ENCODE data around the gene LINGO3.

LINGO3 gene

GRCh38 chr19:2326699-2327360 lies 18.9 kb upstream of the LINGO3 start:
- DNase-seq, result no peak

DNA sequence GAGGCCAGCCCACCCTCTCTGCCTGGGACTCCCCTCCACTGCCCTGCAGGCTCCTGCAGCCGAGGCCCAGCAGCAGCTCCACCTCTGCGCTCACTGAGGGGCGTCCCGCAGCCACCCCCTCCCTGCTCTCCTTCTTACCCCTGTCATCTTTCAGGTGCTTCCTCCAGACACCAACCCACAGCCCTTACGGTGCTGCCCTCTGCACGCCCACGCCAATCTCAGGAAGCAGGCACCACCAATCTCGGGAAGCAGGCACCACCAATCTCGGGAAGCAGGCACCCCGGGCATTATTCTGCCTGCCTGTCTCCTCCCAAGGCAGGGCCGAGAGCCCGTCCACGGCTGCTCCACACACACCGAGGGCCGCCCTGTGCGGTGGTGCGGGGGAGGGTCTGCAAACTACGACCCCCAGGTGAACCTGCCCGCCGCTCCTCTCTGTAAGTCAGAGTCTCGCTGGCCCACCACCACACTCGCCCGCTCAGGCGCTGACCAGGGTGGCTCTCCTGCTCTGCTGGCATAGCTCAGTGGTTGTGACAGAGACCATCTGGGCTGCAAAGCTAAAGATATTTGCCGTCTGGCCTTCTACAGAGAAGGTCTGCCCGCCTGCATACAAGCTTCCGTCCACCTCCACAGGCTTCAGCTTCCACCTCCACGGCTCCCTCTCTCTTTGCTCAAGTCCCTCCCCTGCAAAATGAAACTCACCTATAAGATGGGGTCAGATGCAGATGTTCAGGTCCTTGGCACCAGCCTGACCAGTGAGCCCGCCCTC lies 17.5 kb upstream of the LINGO3 start:
- no peak for DNase-seq

- no peak for DNase-seq
Measured at GRCh38 chr19:2324220-2324948, 16.4 kb upstream of the LINGO3 start.

GRCh38 chr19:2323707-2324106 lies 15.8 kb upstream of the LINGO3 start:
- no peak for DNase-seq

DNA sequence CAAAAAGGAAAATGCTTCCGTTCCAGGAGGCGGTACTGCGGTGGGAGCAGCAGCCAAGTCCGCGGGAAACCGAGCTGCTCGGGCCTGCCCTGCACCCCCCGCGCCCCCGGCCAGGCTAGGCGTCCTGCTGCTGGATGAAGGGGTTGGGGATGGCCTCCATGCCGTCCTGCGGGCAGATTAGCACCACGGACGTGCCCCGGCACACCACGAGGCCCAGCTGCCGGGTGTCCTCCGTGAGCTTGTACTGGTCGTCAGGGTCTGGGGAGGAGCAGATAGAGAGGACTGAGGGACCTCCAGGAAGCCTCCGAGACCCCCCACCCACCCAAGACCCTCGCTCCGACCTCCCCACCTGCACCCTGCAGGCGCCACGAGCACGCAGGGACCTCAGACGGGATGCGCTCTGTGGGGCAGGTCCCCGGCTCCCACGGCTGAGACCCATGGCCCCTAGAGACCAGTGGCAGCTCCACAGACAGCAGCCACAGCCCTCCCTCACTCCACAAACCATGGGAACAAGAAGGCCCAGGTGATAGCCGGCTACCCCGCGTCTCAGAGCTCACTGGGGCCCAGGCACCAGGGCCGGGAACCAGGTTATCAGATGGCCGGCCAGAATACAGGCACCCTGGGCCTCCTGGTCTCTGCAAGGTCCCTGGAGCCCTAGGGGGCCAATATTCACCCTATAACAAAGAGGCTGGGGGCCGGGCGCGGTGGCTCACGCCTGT lies 13.8 kb upstream of the LINGO3 start:
- DNase-seq, result no peak

- no peak for DNase-seq
Measured at GRCh38 chr19:2320939-2321338, 13.0 kb upstream of the LINGO3 start.

DNA sequence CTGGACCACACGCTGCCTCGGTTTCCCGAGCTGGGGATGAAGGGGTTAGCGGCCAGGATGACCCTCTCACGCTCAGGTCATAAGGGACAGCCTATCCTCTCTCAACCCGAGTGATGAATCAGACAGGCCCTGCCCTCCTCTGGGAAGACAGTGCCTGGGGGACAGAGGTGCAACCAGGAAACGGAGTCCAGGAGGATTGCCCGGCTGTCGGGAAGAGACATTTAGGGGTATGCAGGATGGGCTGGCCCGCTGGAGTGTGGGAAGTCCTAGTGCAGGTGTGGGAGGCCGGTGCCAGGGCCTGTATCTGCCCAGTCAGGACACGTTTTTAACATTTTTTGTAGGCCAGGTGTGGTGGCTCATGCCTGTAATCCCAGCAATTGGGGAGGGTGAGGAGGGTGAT lies 12.1 kb upstream of the LINGO3 start:
- no peak for DNase-seq

DNA sequence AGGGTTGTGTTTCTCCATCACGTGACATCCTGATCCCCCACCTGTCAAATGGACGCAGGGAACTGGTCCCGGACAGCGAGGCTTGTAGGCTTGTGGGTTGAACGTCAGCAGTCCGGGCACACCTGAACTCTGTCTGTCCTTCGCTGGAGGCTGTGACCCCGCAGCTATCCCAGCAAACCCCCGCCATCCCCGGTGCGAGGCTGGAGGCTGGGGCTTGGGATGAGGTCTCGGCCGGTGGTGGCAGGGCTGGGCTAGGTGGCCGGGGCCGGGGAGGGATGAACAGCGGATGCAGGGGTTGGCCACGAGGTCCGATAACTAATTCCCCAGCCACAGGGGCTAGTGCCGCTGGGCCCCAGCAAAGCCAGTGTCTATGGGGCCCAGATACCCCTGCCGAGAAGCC lies 11.6 kb upstream of the LINGO3 start:
- DNase-seq, result no peak

GRCh38 chr19:2318923-2319322 lies 11.0 kb upstream of the LINGO3 start:
- DNase-seq, result no peak

GRCh38 chr19:2317756-2318155 lies 9.8 kb upstream of the LINGO3 start:
- no peak for DNase-seq

DNA sequence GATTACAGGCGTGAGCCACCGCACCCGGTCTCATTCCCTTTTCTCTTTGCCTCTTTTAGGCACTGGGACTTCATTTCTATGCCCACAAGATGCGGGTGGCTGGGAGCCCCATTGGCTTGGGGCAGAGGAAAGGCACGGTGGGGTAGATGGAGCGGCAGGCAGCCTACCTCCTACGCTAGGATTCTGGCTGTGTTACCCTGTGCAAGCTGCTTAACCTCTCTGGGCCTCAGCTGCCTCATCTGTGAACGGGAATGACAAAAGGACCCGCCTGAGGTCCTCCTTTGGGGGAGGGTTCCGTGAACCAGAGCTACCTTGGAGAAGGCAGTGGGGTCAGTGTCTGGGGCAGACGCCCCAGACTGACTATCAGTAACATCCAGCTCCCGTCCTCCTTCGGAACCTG lies 9.3 kb upstream of the LINGO3 start:
- no peak for DNase-seq

GRCh38 chr19:2315818-2316353 lies 7.9 kb upstream of the LINGO3 start:
- DNase-seq, result no peak

- no peak for DNase-seq
Measured at GRCh38 chr19:2315121-2315817, 7.3 kb upstream of the LINGO3 start.

DNA sequence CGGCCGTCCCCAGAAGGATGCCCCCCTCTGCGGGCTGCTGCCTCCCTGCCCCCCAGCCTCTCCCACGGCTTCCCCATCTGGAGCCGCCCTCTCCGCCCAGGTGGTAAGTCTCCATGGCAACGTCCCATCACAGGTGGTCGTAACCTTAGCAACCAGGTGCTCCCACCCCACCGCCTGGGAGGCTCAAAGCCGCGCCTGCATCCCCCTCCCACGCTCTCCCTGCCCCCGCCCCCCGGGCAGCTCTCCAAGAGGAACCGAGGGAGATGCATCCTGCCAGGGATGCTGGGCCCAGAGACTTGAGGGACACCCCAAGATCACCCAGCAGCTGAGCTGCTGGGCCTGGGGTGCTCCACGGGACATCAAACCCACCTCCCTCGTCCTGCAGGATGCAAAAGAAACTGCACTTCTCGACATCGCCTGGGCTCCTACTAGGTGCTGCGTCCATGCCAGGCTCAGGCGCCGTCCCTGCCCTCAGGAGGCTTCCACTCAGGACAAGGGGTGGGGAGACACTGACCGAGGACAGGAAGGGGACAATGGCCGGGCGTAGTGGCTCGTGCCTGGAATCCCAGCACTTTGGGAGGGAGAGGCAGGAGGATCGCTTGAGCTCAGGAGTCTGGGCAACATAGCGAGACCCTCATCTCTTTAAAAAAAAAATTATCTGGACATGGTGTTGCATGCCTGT lies 5.0 kb upstream of the LINGO3 start:
- DNase-seq, result no peak

- DNase-seq, result no peak
Measured at GRCh38 chr19:2311093-2311492, 3.1 kb upstream of the LINGO3 start.

- no peak for DNase-seq
Measured at GRCh38 chr19:2309734-2310362, 1.9 kb upstream of the LINGO3 start.

DNA sequence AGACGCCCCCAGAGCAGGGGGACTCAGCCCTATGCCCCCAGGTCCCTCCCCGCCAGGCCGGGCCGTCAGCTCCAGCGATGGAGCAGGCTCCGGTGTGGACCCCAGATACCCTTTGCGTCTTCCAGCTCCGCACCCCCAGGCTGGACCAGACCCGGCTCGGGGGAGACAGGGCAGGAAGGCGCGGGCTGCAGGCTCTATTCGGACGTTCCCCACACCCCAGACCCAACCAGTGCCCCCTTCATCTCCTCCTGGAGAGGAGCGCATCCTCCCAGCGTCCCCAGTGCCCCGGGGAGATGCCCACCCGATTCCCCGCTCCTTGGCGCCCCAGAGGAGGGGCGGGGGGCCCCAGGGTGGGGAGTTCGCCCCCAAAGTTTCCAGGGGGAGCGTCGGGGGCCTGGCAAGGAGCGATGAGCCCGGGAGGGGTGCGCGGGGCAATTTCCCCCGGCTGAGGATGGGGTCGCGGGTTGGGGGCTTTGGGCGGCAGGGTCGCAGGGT lies 389 bp downstream of the LINGO3 start:
- no peak for DNase-seq

DNA sequence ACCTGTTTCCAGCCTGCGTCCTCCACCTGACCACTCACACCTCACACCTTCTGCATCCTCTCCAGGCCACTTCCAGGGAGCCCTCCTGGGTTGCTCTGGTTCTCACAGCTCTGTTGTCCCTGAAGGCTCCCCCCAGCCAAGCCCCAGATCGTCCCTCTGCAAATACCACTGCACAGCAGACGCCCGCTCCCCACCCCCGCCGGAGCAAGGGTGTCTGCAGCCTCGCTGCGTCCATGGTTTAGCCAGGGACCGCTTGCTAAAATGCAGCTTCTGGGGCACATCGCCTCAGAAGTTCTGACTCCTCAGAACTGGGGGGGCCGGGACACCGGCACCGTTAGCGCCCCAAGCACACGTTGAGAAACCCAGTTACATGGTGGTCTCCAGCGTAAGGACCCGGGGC lies 983 bp downstream of the LINGO3 start:
- no peak for DNase-seq

- no peak for DNase-seq
Measured at GRCh38 chr19:2306281-2306806, 1.6 kb downstream of the LINGO3 start.

GRCh38 chr19:2305452-2306280 lies 2.3 kb downstream of the LINGO3 start:
- DNase-seq, result no peak
